GM23248 (cell line): ENCODE results near the gene MRPL17. TPM values are rescaled to one million over a fixed set of nuclear protein-coding genes. Genes with fewer than 3 reads are reported as not detected.

Experiments used
- DNase-seq: peaks from one replicate; pipeline ENCODE4 v3.0.0-alpha.2; 2015
- H2AFZ ChIP-seq: fragments of 200-600 bp; sonication (generic); 2 replicates; pipeline ENCODE4 v1.6.1; 2016; ENCODE audit warnings: antibody characterized with exemption
- H3F3A ChIP-seq: fragments of 200-600 bp; sonication (generic); 2 replicates; pipeline ENCODE4 v1.6.1; 2016; ENCODE audit warnings: mild to moderate bottlenecking, antibody characterized with exemption, mixed run types; ENCODE audit not compliant: insufficient read depth
- H3K27ac ChIP-seq: fragments of 200-600 bp; sonication (generic); 2 replicates; pipeline ENCODE4 v1.5.1; 2016; ENCODE audit warnings: mild to moderate bottlenecking
- H3K27me3 ChIP-seq: fragments of 200-600 bp; sonication (generic); replicated peaks from 2 replicates; pipeline ENCODE4 v1.6.1; 2016; ENCODE audit warnings: mild to moderate bottlenecking; ENCODE audit not compliant: insufficient read depth
- H3K36me3 ChIP-seq: fragments of 200-600 bp; sonication (generic); 2 replicates; pipeline ENCODE4 v1.6.1; 2016; ENCODE audit warnings: low read depth, mild to moderate bottlenecking
- H3K4me1 ChIP-seq: fragments of 200-600 bp; sonication (generic); 2 replicates; pipeline ENCODE4 v1.6.1; 2016; ENCODE audit warnings: mild to moderate bottlenecking; ENCODE audit not compliant: insufficient read depth
- H3K4me2 ChIP-seq: fragments of 200-600 bp; sonication (generic); one replicate; pipeline ENCODE4 v1.6.1; 2016; ENCODE audit warnings: mild to moderate bottlenecking; ENCODE audit not compliant: unreplicated experiment
- H3K4me3 ChIP-seq: fragments of 200-600 bp; sonication (generic); 2 replicates; pipeline ENCODE4 v1.5.1; 2016; ENCODE audit warnings: mild to moderate bottlenecking
- H3K79me2 ChIP-seq: fragments of 200-600 bp; sonication (generic); 2 replicates; pipeline ENCODE4 v1.6.1; 2016; ENCODE audit warnings: mild to moderate bottlenecking; ENCODE audit not compliant: insufficient read depth
- H3K9ac ChIP-seq: fragments of 200-600 bp; sonication (generic); 2 replicates; pipeline ENCODE4 v1.6.1; 2016; ENCODE audit warnings: mild to moderate bottlenecking
- H3K9me2 ChIP-seq: fragments of 200-600 bp; sonication (generic); 2 replicates; pipeline ENCODE4 v1.6.1; 2016; ENCODE audit warnings: mixed run types, mild to moderate bottlenecking, moderate library complexity; ENCODE audit not compliant: insufficient read depth
- H3K9me3 ChIP-seq: fragments of 200-600 bp; sonication (generic); one replicate; pipeline ENCODE4 v1.6.1; 2017; ENCODE audit warnings: low read depth
- H4K20me1 ChIP-seq: fragments of 200-600 bp; sonication (generic); 2 replicates; pipeline ENCODE4 v1.6.0; 2016; ENCODE audit not compliant: insufficient read depth
- EZH2 ChIP-seq: fragments of 200-600 bp; sonication (generic); IDR thresholded peaks from 2 replicates; pipeline ENCODE4 v1.6.1; 2018; ENCODE audit warnings: antibody characterized with exemption, mild to moderate bottlenecking; ENCODE audit not compliant: insufficient read depth, poor library complexity, severe bottlenecking
- EZH2phosphoT487 ChIP-seq: fragments of 200-600 bp; sonication (generic); IDR thresholded peaks from 2 replicates; pipeline ENCODE4 v1.6.1; 2018; ENCODE audit warnings: antibody characterized with exemption, moderate library complexity, mild to moderate bottlenecking, low read depth; ENCODE audit not compliant: insufficient read depth
- WGBS, 2 experiments: methylation state at CpG; one replicate each; pipeline ENCODE4 v1.1.6; 2015 to 2017; ENCODE audit warnings: low lambda C conversion rate in 2 of 2, low coverage in 1 of 2; ENCODE audit errors: missing lambda C conversion rate in 2 of 2; 5-methylcytosine and 5-hydroxymethylcytosine counted together
- in situ Hi-C: fragments of 300-500 bp; cut with MboI; formaldehyde crosslinking; loops from 2 replicates; pipeline ENCODE4 v1.15.0; 2020
- polyA plus RNA-seq: library from polyadenylated mRNA; unstranded; fragments of >200 nt; fragmentation: Nextera tagmentation; extraction: Ambion mirVana; gene quantifications from 2 replicates; pipeline ENCODE4 v1.2.1, GENCODE V29; 2016
- total RNA-seq: library from RNA; depleted of rRNA; stranded (reverse); fragments of >200 nt; shearing (Covaris generic); gene quantifications from 2 replicates; pipeline ENCODE4 v1.2.3, GENCODE V29; 2014

The MRPL17 gene
- total and polyA plus RNA-seq, 2 experiments from 2014 or later = 53.5 to 107 TPM

GRCh38 chr11:6664551-6664950, 18.6 kb downstream of the MRPL17 start:
- Histone ChIP-seq H3K27me3 (no peaks in the 10 kb centered on the region), H3K4me3 (no peak overlapping the region), H3K9me2 (no peaks in the 10 kb centered on the region), H3K9me3 (no peaks in the 10 kb centered on the region), H3F3A (no peaks in the 10 kb centered on the region), H2AFZ (no peak overlapping the region), H3K9ac (no peak overlapping the region), H3K4me2 (no peak overlapping the region), H3K4me1 (peaks cover 8% of the 10 kb centered on the region; the same call in 1 of the 2 replicates), H3K36me3 (no peaks in the 10 kb centered on the region), H3K79me2 (no peaks in the 10 kb centered on the region), H3K27ac (no peak overlapping the region), H4K20me1 (no peaks in the 10 kb centered on the region)
- 0% methylated on average over 1 of the region's 1 CpG for WGBS, 2 experiments
- in situ Hi-C loops = no loop called here
- peak; percentile 30 for DNase-seq
- TF ChIP-seq EZH2 (no peak), EZH2phosphoT487 (no peak)

DNA sequence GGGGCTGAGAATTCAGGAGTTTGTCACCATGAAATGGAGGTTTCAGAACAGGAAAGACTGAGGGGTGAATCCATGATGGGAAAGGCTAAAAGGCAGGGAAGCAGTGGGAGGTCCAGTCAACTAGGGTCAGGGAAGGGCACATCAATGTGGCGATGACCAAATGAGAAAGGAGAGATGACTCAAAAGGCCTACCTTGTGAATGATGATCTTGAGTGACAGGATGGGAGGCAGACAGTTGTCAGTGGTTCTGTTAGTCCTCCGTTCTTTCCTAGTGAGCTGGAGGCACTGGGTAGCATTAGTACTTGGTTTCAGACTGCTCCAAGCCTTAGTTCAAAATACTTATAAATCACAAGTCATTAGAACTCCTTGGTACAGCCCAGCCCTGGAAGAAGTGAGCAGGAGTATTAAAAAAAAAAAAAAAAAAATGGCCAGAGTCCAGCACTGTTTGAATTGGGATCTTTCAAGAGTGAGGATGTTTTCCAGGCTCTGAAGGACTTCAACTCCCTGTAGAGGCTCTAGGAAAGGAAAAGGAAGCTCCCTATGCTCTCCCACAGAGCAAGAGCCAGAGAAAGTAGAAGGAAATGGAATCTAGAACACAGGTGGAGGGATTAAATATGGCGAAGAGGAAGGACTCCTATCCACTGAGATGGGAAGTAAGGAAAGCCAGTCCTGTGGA, 19.2 kb downstream of the MRPL17 start:
- no peak overlapping the region for H2AFZ ChIP-seq
- H3K27ac ChIP-seq = no peak overlapping the region
- no peak overlapping the region for H3K4me3 ChIP-seq
- no peaks in the 10 kb centered on the region for H3K9me3 ChIP-seq
- no peaks in the 10 kb centered on the region for H4K20me1 ChIP-seq
- H3K4me2 ChIP-seq = no peak overlapping the region
- no peaks in the 10 kb centered on the region for H3K79me2 ChIP-seq
- no peaks in the 10 kb centered on the region for H3F3A ChIP-seq
- H3K9me2 ChIP-seq = no peaks in the 10 kb centered on the region
- DNase-seq = no peak
- in situ Hi-C loops = no loop called here
- no peaks in the 10 kb centered on the region for H3K27me3 ChIP-seq
- 57 to 59% methylated on average over 3 of the region's 3 CpGs for WGBS, 2 experiments
- H3K4me1 ChIP-seq = peaks cover 8% of the 10 kb centered on the region; the same call in 1 of the 2 replicates
- TF ChIP-seq EZH2 = no peak
- no peak for TF ChIP-seq EZH2phosphoT487
- no peak overlapping the region for H3K9ac ChIP-seq
- H3K36me3 ChIP-seq = no peaks in the 10 kb centered on the region

DNA sequence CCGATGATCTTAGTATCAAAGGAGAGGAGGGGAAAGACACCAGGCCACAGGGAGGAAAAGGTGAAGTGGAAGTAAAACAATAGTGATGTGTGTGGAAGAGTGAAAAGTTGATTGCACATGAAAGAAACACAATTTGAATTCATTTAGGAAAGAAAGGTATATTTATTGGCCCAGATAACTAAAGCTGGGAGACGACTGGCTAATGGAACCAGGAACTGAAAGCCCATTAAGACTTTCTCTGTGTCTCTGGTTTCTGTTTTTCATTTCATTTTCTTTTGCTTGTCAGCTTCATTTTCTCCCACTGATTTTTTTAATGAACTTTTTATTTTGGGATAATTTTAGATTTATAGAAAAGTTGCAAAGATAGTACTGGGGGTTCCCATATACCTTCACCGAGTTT, 22.4 kb downstream of the MRPL17 start:
- Histone ChIP-seq H3K79me2 (no peaks in the 10 kb centered on the region), H3K4me3 (no peak overlapping the region), H3K9me2 (no peaks in the 10 kb centered on the region), H3K9ac (no peak overlapping the region), H3K27me3 (0 out of 2 replicates have a peak, but pooled peaks cover 4% of the 10 kb centered on the region), H3K4me2 (no peak overlapping the region), H4K20me1 (no peaks in the 10 kb centered on the region), H3K9me3 (no peaks in the 10 kb centered on the region), H3K36me3 (no peaks in the 10 kb centered on the region), H3F3A (peaks cover 10% of the 10 kb centered on the region), H3K27ac (no peak overlapping the region), H3K4me1 (peaks cover 8% of the 10 kb centered on the region; the same call in 1 of the 2 replicates), H2AFZ (no peak overlapping the region)
- no peak for DNase-seq
- in situ Hi-C loops = no loop called here
- TF ChIP-seq EZH2 = no peak
- no peak for TF ChIP-seq EZH2phosphoT487
- 75 to 85% methylated on average over 3 of the region's 3 CpGs for WGBS, 2 experiments

DNA sequence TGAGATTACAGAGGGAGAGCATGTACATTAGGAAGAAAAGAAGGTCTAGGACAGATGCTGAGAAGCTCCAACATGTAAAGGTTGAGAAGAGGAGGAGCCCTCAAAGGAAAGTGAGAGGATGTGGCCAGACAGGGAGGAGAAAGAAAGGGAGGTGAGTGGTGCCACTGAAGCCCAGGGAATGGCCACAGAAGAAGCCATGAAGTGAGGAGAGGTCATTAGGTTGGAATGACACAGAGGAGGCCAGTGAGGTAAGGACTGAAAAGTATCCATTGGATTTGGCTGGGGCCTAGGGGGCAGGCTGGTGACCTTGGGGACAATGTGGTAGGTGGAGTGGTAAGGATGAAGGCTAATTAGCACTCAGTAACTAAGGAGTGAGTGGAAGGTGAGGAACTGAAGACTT, 24.5 kb downstream of the MRPL17 start:
- Histone ChIP-seq H3K79me2 (no peaks in the 10 kb centered on the region), H3F3A (peaks cover 10% of the 10 kb centered on the region)
- TF ChIP-seq EZH2phosphoT487 (no peak), EZH2 (no peak)

More for the DNA sequence above, 24.5 kb downstream of the MRPL17 start:
- Histone ChIP-seq H3K4me1 (no peaks in the 10 kb centered on the region), H2AFZ (no peak overlapping the region), H3K4me3 (no peak overlapping the region), H3K9me3 (no peaks in the 10 kb centered on the region), H3K36me3 (no peaks in the 10 kb centered on the region), H3K4me2 (no peak overlapping the region), H3K9me2 (no peaks in the 10 kb centered on the region), H4K20me1 (no peaks in the 10 kb centered on the region), H3K9ac (no peak overlapping the region), H3K27ac (no peak overlapping the region), H3K27me3 (0 out of 2 replicates have a peak, but pooled peaks cover 4% of the 10 kb centered on the region)
- in situ Hi-C loops = no loop called here
- DNase-seq = no peak
